Globus pallidus (tissue), 1 donor: ENCODE data around the gene SPATA32.
"Not testable (repeated sequence)": the region's sequence is repeated elsewhere in the genome, so short reads cannot be mapped to it uniquely, and the experiment has no call there.

Source experiments
- DNase-seq: peaks from one replicate; pipeline ENCODE4 v3.0.0-alpha.2; 2015; ENCODE audit warnings: low spot score

Gene SPATA32

GRCh38 chr17:45261577-45262515 is at the start of gene SPATA32:
Gene SPATA32, minus strand, starts transcription at chr17:45262094. Its CDS starts 78 bp downstream, at chr17:45262016.
- no peak for DNase-seq

GRCh38 chr17:45311401-45311759 is 49.5 kb upstream of the SPATA32 start:
- no peak for DNase-seq

- no peak for DNase-seq
Measured at GRCh38 chr17:45310380-45311324, 48.8 kb upstream of the SPATA32 start.

GRCh38 chr17:45309400-45309799 is 47.5 kb upstream of the SPATA32 start:
- DNase-seq, result no peak

- DNase-seq, result no peak
Measured at GRCh38 chr17:45308840-45309239, 46.9 kb upstream of the SPATA32 start.

- DNase-seq, result no peak
Measured at GRCh38 chr17:45308016-45308365, 46.1 kb upstream of the SPATA32 start.

GRCh38 chr17:45307290-45308015 is 45.6 kb upstream of the SPATA32 start:
- no peak for DNase-seq

- DNase-seq, result no peak
Measured at GRCh38 chr17:45306623-45307022, 44.7 kb upstream of the SPATA32 start.

- DNase-seq, result no peak
Measured at GRCh38 chr17:45306094-45306493, 44.2 kb upstream of the SPATA32 start.

GRCh38 chr17:45305530-45306087 is 43.7 kb upstream of the SPATA32 start:
- no peak for DNase-seq

- DNase-seq, result no peak
Measured at GRCh38 chr17:45302649-45303173, 40.8 kb upstream of the SPATA32 start.

GRCh38 chr17:45302220-45302619 is 40.3 kb upstream of the SPATA32 start:
- DNase-seq, result not testable (repeated sequence)

GRCh38 chr17:45301674-45302073 is 39.8 kb upstream of the SPATA32 start:
- DNase-seq, result no peak

GRCh38 chr17:45300060-45300751 is 38.3 kb upstream of the SPATA32 start:
- no peak for DNase-seq

- peak; percentile 45 for DNase-seq
Measured at GRCh38 chr17:45299361-45299760, 37.5 kb upstream of the SPATA32 start.

GRCh38 chr17:45298546-45299285 is 36.8 kb upstream of the SPATA32 start:
- DNase-seq, result no peak

GRCh38 chr17:45296833-45297124 is 34.9 kb upstream of the SPATA32 start:
- DNase-seq, result no peak

GRCh38 chr17:45296003-45296832 is 34.3 kb upstream of the SPATA32 start:
- peak; percentile 57 for DNase-seq

GRCh38 chr17:45294506-45294905 is 32.6 kb upstream of the SPATA32 start:
- DNase-seq, result no peak
